Mucosa of gallbladder (tissue), 1 donor: ENCODE data around the gene OTUB2. TPM values are rescaled to one million over a fixed set of nuclear protein-coding genes. Genes with fewer than 3 reads are reported as not detected.
A peak's percentile ranks its signal among the peaks of the same experiment; 100 is the strongest.

Experiments used
- DNase-seq: peaks from one replicate; pipeline ENCODE4 v3.0.0-alpha.2; 2020; ENCODE audit warnings: low spot score
- total RNA-seq: library from RNA; stranded (reverse); gene quantifications from one replicate; pipeline ENCODE4 v1.2.1, GENCODE V29; 2021
- donor health status: DM: no; HTN: no; CAD: no.

OTUB2 gene
- total RNA-seq, 1 donor from 2014 or later, result 2.1 TPM

DNA sequence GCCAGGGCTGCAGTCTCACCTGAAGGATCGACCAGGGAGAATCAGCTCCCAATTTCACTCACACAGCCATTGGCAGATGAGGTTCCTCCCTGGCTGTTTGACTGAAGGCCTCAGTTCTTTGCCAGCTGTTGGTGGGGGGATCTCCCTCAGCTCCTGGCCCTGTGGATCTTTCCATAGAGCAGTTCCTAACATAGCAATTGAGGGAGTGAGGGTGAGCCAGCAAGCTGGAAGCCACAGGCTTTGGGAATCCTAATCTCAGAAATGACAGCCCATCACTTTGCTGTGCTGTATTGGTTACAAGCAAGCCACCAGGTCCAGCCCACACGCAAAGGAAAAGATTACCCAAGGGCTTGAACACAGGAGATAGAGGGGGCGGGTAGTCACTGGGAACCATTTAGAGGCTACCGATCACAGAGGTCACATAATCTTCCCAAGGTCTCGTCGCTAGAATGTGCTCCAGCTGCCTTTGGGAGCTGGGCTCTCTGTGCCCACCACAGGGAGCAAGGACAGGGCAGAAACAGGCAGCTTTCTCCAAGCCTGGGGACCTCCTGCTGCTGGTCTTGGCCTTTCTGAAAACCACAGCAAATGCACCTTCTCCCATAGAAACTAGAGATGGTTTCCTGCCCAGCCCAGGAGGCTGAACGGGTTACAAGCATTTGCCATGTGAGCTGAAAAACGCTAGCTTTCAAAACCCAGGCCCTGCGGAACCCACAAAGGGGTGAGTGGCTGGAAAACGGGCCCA, 4.6 kb upstream of the OTUB2 start:
- no peak for DNase-seq

DNA sequence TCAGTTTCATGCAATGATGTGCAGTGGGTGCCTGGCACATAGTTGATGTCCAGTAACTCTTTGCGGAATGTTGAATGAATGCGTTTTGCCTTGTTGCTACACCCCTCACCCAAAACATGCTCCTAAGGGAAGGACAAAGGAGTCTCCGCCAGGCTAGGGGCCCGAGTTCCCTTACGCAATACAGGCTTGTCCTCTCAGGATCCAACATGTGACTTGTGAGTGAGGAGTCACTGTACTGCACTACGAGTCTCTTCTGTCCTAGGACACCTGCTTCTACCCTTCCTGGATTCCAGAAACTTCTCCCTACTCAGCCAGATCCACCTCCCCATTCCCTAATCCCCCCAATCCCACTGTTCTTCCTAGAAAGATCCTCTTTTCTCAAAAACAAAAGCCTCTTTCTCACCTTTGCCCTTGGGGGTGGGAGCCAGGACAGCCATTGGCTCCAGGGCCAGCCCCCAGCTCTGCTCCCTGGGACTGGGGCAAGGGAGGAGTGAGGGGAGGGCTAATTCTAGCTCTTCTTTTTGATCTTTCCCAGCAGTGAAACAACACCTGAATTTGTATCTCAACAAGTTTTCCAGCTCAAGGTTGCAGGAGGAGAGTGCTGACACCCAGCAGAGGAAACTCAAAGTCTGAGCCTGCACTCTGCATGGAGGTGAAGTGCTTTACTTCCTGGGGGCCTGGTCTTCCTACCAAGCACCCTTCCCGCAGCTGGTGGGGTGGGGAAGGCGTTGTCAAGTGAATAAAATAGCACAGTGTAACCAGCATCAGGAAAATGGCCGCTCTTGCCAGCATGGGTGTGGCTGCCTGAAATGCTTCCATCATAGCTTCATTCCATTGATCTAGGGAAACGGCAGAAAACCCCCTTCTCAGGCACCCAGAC, 3.4 kb upstream of the OTUB2 start:
- DNase-seq, result no peak

DNA sequence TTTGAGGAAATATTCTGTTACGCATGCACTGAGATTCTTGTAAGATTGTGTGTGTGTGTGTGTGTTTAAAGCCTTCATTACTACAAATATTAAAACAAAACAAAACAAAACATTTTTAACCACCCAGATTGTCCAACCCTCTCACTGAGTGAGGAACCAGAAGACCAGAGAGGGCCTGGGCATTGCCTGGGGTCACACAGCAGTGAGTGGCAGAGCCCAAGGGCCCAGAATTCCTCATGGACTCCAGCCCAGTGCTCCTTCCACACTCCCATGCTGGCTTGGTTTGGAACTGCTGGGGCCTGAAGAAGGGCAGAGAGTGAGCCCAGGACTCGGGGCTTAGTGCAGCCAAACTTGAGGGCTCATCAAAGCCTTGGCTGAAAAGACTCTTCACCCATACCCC, 1.6 kb upstream of the OTUB2 start:
- no peak for DNase-seq

DNA sequence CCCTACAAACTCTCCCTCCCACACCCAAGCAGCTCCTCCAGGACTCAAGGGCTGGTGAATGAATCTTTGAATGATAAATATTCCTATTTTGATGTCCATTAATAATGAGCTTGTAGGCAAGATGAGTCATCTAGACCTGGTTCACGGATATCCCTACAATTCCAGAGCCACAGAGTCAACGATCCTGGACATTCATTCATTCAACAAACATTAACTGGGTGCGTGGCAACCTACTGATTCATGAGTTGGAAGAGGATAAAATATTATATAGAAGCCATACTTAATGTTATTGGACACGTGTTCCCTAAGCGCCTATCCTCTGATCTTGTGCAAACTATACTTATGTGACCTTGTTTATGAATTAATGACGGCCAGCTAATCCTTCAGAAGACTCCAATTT, 420 bp upstream of the OTUB2 start:
- DNase-seq, result no peak

DNA sequence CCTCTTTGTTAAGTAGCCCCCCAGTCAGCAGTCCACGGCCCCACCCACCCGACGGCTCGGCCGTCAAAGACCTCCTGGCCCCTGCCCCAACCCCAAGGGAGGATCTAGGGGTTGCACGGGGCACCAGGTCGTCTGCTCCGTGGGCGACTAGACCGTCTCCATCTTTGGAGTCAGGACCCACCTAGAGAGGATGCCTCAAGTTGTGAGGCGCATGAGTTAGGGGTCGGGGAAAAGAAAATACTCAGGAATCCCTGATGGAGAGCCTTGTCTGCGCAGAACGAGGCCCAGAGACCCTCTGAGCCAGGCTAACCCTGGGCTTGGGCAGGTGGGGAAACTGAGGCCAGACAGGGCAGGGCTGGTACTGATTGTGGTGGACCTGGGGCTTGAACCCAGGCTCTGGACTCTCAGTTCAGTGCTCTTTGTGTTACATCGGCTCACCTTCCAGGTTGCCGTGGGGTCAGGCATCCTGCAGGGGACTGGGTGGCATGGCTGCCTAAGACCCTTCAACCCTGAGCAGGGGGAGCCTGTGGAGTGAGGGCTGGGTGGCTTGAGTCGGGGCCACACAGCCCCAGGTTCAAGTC, 839 bp downstream of the OTUB2 start:
- DNase-seq, result no peak

DNA sequence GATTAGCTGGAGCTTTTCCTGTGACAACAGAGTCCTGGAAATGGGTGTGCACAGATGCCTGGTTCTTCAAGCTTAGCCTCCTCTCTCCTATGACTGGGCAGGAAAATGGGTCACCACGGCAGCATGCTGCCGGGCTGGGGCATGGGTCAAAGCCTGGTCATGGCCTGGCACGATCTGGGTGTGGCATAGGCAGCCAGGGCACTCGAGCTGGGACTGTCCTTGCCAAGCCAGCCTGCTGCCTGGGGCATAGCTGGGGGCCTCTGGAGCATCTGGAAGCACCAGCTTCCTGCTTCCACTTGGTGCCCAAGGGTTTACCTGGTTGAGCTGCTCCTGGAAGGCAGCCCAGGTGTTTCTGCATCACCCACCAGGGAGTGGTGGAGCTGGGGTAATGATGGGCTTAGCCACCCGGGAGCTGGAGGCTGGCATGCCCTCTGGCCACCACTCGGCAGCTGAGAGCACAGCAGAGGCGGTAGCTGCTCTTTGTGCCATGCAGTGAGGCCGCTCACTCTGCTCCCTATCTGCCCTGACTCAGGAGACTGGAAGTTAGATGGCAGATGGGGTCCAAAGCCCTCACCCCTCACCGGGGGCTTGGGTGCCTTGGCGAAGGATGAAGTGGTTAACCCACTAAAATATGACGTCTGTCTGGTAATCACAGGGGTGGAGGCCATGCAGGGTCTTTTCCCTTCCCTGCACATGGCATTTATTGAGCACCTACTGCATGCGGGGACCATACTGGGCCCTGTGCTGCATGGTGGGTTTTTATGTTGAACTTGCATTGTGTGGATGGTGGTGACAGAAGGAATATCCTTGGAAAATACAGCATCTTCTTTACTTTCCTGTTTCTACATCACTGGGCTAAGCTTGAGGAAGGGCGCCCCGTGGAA, 1.7 kb downstream of the OTUB2 start:
- DNase-seq, result no peak

DNA sequence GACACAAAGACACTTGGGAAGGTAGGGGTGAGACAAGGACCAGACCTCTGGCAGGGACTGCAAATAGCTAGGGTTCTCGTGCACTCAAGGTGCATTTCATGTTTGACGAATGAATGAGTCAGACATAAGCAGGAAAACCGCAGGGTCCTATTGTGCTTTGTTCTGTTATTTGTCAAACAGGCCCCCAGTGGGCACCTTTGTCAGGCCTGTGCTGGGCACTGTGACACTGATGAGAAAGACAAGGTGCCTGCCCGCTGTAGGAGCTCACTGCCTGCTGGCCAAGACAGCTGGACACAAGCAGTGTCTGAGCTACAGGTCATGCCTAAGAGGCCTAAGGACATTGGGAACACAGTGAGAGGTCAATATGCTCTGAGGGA, 2.3 kb downstream of the OTUB2 start:
- no peak for DNase-seq

DNA sequence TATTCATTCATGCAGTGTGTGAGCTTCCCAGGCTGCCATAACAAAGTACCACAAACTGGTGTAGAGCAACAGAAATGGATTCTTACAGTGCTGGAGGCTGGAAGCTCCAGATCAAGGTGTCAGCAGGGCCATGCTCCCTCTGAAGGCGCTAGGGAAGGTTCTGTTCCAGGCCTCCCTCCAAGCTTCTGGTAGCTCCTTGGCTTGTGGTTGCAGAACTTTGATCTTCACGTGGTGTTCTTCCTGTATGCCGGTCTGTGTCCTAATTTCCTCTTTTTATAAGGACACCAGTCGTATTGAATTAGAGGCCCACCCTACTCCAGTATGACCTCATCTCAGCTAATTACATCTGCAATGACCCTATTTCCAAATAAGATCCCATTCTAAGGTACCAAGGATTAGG, 3.1 kb downstream of the OTUB2 start:
- DNase-seq, result no peak

DNA sequence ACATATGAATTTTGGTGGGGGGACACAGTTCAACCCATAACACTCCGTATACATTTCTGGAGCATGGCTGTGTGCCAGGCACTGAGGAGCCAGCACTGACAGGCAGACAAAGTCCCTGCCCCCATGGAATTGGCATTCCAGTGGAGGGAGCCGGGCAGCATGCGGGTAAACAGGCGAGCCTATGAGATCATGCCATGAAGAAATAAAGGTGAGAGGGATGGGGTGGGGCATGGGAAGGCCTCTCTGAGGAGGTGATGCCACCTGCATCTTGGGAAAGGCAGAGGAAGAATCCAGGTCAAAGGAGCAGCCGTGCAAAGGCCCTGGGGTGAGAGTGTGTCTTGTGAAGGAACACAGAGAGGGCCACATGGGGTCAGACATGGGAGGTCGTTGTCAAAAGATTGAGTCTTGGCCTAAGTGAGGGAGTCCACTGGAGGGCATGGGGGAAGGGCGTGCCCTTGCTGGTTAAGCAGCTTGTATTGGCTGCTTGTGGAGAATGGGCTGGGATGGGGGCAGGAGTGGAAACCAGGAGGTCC, 3.6 kb downstream of the OTUB2 start:
- no peak for DNase-seq

DNA sequence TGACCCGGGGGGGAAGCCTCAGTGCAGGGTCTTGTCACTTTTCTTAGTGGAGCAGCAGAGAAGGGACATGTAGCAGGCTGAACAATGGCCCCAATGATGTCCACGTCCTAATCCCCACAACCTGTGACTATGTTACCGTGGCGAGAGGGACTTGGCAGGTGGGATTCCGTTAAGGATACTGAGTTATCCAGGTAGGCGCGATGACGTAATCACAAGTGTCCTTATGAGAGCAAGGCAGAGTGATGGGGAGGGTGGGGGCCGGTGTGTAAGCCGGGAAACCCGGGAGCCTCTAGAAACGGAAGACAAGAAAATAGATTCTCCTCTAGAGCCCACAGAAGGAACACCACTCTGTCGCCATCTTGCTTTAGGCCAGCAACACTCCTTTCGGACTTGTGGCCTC, 4.4 kb downstream of the OTUB2 start:
- DNase-seq, result no peak

DNA sequence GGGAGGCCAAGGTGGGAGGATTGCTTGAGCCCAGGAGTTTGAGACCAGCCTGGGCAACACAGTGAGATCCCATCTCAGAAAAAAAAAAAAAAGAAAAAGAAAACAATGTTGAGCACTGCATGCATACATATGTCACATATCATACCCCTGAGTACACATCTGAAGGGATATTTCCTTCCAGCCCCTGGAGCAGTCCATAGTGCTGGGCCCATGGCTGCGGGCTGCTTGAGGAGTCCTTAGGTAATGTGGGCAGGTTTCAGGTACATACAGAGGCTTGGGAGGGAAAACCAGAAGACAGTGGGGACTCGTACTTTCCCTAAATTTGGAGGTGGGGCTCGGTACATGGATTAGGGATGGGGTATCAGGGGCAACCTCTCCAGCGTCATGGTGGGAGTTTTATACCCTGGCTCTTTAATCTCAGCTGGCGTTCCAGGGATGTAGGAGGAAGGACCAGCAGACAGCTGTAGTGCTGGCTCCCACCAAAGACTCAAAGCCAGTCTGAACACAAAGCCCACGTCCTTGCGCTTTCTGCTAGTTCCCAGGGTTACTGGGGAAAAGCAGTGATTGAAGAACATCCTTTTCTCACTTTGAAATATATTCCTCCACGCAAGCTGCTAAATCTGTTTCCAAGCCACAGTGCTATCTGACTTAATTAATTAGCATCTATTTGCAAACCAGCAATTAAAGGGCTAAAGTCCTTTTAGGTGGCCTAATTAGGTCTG, 5.2 kb downstream of the OTUB2 start:
- DNase-seq, result no peak

DNA sequence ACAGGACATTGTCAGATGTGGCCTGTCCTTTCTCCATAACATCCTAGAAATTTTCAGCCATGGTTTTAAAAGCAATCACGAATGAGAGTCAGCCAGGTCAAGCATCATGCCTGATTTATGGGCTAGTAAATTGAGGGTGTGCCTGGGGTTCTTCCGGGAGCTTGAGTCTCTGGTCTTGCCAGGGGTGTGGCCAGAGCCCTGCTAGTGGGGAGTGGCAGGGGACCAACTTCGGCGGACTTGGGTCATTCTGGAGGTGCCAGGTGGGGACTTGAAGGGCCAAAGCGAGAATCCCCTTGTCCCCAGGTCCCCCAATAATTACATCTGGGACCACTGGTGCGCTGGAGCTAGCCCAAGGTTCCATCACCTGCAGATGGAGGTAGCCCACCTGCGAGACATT, 5.7 kb downstream of the OTUB2 start:
- no peak for DNase-seq

DNA sequence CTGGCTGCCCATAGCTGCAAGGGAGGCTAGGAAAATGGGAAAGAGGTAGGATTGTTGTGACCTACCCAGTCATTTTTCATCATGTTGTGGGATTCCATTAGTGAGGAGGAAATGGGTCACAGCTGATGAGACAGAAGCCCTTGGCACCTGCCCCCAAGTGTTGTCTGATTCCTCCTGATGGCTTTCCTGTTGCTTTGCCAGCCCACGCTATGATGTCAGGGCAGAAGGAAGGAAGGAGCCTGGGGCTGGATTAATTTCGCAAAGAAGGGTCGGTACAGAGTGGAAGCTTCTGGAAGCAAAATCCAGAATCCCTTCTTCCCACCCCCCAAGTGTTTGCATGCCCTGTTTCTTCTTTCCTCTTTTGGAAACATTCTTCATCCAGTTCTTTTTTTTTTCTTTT, 8.7 kb downstream of the OTUB2 start:
- DNase-seq, result no peak

DNA sequence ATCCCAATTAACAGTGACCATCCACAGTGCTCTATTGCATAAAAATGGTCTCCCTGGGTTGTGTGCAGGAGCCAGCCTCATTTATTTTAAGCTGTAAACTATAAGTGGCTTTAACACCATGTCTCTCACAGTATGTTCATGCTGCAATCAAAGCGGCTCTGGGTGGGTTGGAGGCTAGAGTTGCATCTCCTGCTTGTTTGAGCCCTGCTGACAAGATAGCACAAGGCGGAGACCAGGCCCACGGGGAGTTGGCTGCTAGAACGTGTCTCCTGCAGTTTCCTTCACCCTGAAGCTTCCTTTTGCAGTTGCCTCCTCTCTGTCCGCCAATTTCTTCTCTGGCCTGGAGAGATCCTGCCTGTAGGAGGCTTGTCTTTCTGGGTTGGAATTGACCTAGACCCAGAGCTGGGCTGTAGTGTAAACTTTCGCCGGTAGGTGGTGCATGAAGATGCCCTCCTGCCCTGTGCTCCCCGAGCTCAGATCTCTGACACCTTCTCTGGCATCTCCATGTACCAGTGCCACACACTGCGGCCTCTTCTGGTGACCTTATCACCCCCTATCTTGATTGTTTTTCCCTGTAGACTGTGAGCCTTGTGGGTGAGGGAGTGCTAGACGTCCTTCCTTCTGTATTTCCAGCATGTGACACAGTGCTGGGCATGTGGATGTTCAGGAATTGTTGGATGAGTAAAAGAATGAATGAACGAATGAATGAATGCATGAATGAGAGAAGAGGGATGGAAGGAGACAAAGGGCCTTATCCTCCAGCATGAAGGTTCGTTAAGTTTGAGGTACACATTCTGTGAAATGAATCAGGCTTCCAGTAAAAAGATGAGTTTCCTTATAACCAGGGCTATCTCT, 10.4 kb downstream of the OTUB2 start:
- DNase-seq, result peak; percentile 73

DNA sequence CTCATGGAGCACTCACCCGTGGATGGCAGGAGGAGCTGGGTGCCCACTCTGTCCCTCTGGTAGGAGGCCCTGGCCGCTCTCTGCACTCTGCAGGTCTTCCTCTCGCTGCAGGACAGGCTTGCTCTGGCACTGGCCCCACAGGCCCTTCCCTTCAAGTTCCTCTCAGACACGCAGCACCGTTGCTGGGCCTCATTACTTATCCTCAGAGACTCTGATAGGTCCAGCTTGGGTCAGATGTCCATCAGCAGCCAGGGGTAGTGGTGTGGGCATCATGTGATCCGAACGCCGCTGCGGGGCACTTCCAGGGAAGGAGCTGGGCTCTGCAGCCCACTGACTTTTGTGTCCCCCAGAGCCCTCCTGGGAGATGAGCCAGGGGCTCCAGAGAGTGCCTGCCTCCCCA, 11.8 kb downstream of the OTUB2 start:
- DNase-seq, result no peak

DNA sequence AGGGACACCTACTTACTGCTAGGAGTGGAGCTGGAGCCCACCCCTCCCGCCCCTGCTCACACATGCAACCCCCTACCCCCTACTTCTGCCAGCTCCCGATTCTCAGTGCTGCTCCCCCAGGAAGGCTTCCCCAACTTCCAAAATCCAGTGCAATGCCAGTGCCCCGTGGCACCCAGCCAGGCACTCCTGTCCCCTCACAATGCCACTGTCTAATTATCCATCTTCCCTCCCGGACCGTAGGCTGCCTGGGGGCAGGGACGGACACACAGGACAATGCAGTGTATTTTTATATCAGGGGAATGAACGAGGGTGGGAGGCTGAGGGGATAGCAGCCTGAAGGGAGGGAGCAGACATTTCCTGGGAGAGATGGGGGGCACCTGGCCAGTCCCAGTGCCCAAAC, 12.4 kb downstream of the OTUB2 start:
- no peak for DNase-seq

DNA sequence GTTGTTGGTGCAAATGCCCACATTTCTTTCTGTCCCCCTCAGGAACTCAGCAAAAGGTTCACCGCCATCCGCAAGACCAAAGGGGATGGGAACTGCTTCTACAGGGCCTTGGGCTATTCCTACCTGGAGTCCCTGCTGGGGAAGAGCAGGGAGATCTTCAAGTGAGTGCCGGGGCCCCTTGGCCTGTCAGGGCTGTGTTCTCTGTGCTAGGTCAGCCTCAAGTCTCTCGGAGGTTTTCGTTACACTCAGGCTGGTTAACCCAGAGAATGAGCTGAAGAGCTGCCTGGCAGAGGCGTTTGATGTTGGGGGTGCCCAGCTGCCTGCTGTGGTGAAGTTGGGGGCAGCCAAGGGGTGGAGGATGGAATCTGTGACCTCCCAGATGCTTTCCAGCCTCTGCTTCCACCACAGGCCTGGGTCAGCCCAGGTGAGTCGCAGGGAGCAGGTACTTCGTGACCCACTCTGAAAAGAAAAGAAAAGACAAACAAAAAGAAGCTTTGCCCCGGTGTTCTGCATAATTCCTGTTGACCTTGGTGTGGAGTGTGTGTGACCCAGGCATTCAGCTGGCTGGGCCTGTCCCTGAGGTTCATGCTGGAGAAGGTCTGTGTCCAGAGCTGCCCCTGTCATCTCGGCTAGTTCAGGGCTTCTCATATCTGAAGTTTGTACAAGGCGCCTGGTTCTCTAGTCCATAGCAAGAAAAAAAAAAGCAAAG, 12.9 kb downstream of the OTUB2 start:
- DNase-seq, result no peak

DNA sequence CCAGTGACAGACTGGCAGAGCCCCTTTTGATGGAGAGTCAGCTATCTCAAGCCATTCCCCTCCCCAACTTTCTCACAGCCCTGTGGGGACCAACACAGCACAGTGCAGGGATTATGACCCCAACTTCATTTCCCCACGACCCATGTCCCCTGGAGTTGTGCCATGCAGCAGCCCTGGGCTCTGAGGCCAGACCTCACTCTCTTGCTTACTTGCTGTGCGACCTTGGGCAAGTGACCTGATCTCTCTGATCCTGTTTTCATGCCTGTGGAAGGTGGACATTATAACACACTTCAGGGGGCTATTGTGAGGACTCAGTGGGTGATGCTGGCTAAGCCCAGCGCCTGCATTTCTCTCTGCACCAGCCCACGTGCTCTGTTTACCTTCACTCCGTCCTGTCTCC, 14.1 kb downstream of the OTUB2 start:
- no peak for DNase-seq

DNA sequence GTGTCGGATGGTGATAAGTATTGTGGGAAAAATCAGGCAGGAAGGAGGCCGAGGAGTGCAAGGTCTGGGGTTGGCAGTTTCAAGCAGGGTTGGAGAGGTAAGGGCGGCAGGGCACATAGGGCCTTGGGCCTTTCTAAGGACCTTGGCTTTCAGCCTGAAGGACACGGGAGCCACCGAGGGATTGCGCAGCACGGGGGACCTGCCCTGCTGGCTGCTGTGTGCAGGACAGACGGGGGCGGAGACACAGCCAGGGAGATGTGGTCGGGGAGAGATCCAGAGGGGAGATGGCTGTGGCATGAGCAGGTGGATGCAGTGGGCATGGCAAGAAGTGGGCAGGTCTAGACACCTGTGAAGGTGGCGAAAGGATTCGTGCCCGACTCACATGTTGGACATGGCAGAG, 14.7 kb downstream of the OTUB2 start:
- DNase-seq, result no peak
